UCSD-AML1 (cell line): ENCODE data around the gene ZNF148.

Experiments
- DNase-seq: peaks from one replicate; lab custom pipeline; 2025; ENCODE audit not compliant: unreplicated experiment; lab: John Stamatoyannopoulos, UW

Gene ZNF148

GRCh38 chr3:125194061-125194848 is 180.9 kb downstream of the ZNF148 start:
- no peak for DNase-seq

- DNase-seq, result no peak
These were observed 182.7 kb downstream of the ZNF148 start for GRCh38 chr3:125192190-125193035.

- no peak for DNase-seq
These were observed 183.4 kb downstream of the ZNF148 start for GRCh38 chr3:125191730-125192129.

GRCh38 chr3:125191256-125191655 is 183.9 kb downstream of the ZNF148 start:
- DNase-seq, result no peak

GRCh38 chr3:125190786-125191185 is 184.3 kb downstream of the ZNF148 start:
- no peak for DNase-seq

GRCh38 chr3:125189378-125190165 is 185.6 kb downstream of the ZNF148 start:
- DNase-seq, result no peak

GRCh38 chr3:125188955-125189354 is 186.2 kb downstream of the ZNF148 start:
- no peak for DNase-seq

- no peak for DNase-seq
These were observed 187.6 kb downstream of the ZNF148 start for GRCh38 chr3:125187599-125187910.

GRCh38 chr3:125186800-125187598 is 188.1 kb downstream of the ZNF148 start:
- no peak for DNase-seq

- DNase-seq, result no peak
These were observed 188.8 kb downstream of the ZNF148 start for GRCh38 chr3:125186261-125186787.

GRCh38 chr3:125185805-125186204 is 189.3 kb downstream of the ZNF148 start:
- DNase-seq, result no peak

- DNase-seq, result no peak
These were observed 195.3 kb downstream of the ZNF148 start for GRCh38 chr3:125179884-125180240.

- DNase-seq, result no peak
These were observed 195.8 kb downstream of the ZNF148 start for GRCh38 chr3:125179143-125179883.

- DNase-seq, result no peak
These were observed 197.4 kb downstream of the ZNF148 start for GRCh38 chr3:125177746-125178145.
